Embryonic facial prominence (tissue), 1 donor: Measurements from ENCODE around the gene MTO1.
"Not testable (repeated sequence)": the region's sequence is repeated elsewhere in the genome, so short reads cannot be mapped to it uniquely, and the experiment has no call there.

ENCODE experiments used
- DNase-seq: peaks from one replicate; pipeline ENCODE4 v3.0.0-alpha.2; 2016; ENCODE audit errors: extremely low spot score

MTO1 gene

GRCh38 chr6:73503027-73503772 is 41.7 kb downstream of the MTO1 start:
- no peak for DNase-seq

GRCh38 chr6:73504160-73504559 is 42.6 kb downstream of the MTO1 start:
- DNase-seq = no peak

- DNase-seq = no peak
Observed at GRCh38 chr6:73505142-73505541, 43.6 kb downstream of the MTO1 start.

- not testable (repeated sequence) for DNase-seq
Observed at GRCh38 chr6:73505705-73506104, 44.2 kb downstream of the MTO1 start.

GRCh38 chr6:73506246-73506645 is 44.7 kb downstream of the MTO1 start:
- DNase-seq = no peak

- DNase-seq = no peak
Observed at GRCh38 chr6:73508776-73509175, 47.2 kb downstream of the MTO1 start.

- no peak for DNase-seq
Observed at GRCh38 chr6:73509851-73510250, 48.3 kb downstream of the MTO1 start.

- DNase-seq = no peak
Observed at GRCh38 chr6:73511796-73512195, 50.3 kb downstream of the MTO1 start.

- no peak for DNase-seq
Observed at GRCh38 chr6:73513496-73513854, 51.9 kb downstream of the MTO1 start.

- DNase-seq = no peak
Observed at GRCh38 chr6:73514746-73515110, 53.2 kb downstream of the MTO1 start.

GRCh38 chr6:73515204-73515655 is 53.7 kb downstream of the MTO1 start:
- DNase-seq = no peak

- DNase-seq = no peak
Observed at GRCh38 chr6:73516514-73517489, 55.3 kb downstream of the MTO1 start.

GRCh38 chr6:73518100-73518981 is 56.8 kb downstream of the MTO1 start:
- not testable (repeated sequence) for DNase-seq

GRCh38 chr6:73518982-73519881 is 57.7 kb downstream of the MTO1 start:
- DNase-seq = not testable (repeated sequence)

GRCh38 chr6:73519926-73520687 is 58.6 kb downstream of the MTO1 start:
- no peak for DNase-seq

- DNase-seq = peak; percentile 99
Observed at GRCh38 chr6:73520688-73521350, 59.3 kb downstream of the MTO1 start, which contains the start of gene EEF1A1. TSS of gene EEF1A1 (minus strand) at chr6:73521032. CDS start at chr6:73520026, 1,006 bp downstream.

GRCh38 chr6:73521351-73521985 is 59.9 kb downstream of the MTO1 start:
- peak; percentile 75 for DNase-seq

GRCh38 chr6:73523434-73524123 is 62.0 kb downstream of the MTO1 start:
- DNase-seq = no peak
